Glutamatergic neuron (in vitro differentiated cells): ENCODE results near the gene MRPL21. TPM values are rescaled to one million over a fixed set of nuclear protein-coding genes. Genes with fewer than 3 reads are reported as not detected.

Experiments
- DNase-seq: peaks from one replicate; pipeline ENCODE4 v3.0.0; 2022
- H3K27ac Mint-ChIP-seq: one replicate; pipeline ENCODE4 v1.8.0; 2020; ENCODE audit warnings: mild to moderate bottlenecking, mixed read lengths, inconsistent platforms; ENCODE audit not compliant: unreplicated experiment
- H3K27me3 Mint-ChIP-seq: one replicate; pipeline ENCODE4 v1.8.0; 2020; ENCODE audit warnings: mild to moderate bottlenecking, moderate library complexity, mixed read lengths, inconsistent platforms; ENCODE audit not compliant: unreplicated experiment
- H3K36me3 Mint-ChIP-seq: one replicate; pipeline ENCODE4 v1.8.0; 2020; ENCODE audit warnings: mild to moderate bottlenecking, mixed read lengths, inconsistent platforms; ENCODE audit not compliant: unreplicated experiment
- H3K4me1 Mint-ChIP-seq: one replicate; pipeline ENCODE4 v1.8.0; 2020; ENCODE audit warnings: mild to moderate bottlenecking, low read depth, mixed read lengths, inconsistent platforms; ENCODE audit not compliant: unreplicated experiment
- H3K4me3 Mint-ChIP-seq: one replicate; pipeline ENCODE4 v1.8.0; 2020; ENCODE audit warnings: mild to moderate bottlenecking, mixed read lengths, inconsistent platforms; ENCODE audit not compliant: unreplicated experiment
- H3K9me3 Mint-ChIP-seq: one replicate; pipeline ENCODE4 v1.8.0; 2020; ENCODE audit warnings: mild to moderate bottlenecking, moderate library complexity, mixed read lengths, inconsistent platforms; ENCODE audit not compliant: unreplicated experiment
- total RNA-seq: library from RNA; stranded (reverse); fragmentation: NEBNext Ultra II Directional; extraction: Animal tissue kit (Norgen Biotek cat#: 25700); gene quantifications from one replicate; pipeline ENCODE4 v1.2.1, GENCODE V29; 2021; ENCODE audit not compliant: unreplicated experiment
- TF ChIP-seq, protein P1 (sequence below): fragments of 200-600 bp; sonication (generic); IDR thresholded peaks from one replicate; pipeline ENCODE4 v1.5.0; 2021; ENCODE audit not compliant: partially characterized antibody, unreplicated experiment

Gene MRPL21
- total RNA-seq, 1 donor from 2014 or later: 54.3 TPM

DNA sequence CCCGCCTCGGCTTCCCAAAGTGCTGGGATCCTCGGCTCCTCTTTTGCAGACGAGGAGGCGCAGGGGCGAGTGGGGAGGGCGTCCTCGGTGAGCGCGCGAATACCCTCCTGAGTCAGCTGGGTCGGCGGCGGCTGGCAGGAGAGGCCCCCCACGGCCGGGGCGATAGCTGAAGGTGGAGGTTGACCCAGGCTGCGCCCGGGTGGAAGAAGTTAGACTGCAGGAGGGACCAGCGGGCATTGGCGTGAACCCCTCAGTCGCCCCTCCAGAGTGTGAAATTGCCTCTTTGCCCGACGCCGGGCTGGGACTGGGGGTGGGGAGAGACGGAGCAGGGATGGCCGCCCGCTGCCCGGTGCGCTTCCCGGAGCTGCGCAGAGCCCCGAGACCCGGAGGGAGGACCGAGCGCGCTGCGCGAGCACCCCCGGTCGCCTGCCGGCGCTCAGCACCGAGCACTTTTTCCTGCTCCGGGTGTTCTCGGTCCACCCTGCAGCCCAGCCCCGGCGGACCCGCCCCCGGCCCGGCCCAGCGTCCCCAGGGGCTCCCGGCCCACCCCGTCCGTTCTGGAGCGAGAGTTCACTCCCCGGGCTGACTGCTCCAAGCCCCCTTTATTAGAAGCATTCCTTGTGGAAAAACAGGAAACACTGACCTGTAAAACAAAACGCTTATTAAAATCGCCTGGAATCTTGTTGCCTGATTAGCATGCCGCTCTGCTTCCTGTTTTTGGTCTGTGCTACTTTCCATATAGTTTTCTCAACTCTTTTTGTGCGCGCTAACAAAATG lies 48.2 kb downstream of the MRPL21 start:
- Mint-ChIP-seq H3K9me3 (peaks cover 2% of the 10 kb centered on the region), H3K4me3 (peak overlapping the region; percentile 46), H3K4me1 (no peaks in the 10 kb centered on the region), H3K27ac (no peak overlapping the region), H3K27me3 (peaks cover 18% of the 10 kb centered on the region), H3K36me3 (peaks cover 6% of the 10 kb centered on the region)
- DNase-seq: peak; percentile 35
- TF ChIP-seq, protein P1, sequence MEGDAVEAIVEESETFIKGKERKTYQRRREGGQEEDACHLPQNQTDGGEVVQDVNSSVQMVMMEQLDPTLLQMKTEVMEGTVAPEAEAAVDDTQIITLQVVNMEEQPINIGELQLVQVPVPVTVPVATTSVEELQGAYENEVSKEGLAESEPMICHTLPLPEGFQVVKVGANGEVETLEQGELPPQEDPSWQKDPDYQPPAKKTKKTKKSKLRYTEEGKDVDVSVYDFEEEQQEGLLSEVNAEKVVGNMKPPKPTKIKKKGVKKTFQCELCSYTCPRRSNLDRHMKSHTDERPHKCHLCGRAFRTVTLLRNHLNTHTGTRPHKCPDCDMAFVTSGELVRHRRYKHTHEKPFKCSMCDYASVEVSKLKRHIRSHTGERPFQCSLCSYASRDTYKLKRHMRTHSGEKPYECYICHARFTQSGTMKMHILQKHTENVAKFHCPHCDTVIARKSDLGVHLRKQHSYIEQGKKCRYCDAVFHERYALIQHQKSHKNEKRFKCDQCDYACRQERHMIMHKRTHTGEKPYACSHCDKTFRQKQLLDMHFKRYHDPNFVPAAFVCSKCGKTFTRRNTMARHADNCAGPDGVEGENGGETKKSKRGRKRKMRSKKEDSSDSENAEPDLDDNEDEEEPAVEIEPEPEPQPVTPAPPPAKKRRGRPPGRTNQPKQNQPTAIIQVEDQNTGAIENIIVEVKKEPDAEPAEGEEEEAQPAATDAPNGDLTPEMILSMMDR: no peak

DNA sequence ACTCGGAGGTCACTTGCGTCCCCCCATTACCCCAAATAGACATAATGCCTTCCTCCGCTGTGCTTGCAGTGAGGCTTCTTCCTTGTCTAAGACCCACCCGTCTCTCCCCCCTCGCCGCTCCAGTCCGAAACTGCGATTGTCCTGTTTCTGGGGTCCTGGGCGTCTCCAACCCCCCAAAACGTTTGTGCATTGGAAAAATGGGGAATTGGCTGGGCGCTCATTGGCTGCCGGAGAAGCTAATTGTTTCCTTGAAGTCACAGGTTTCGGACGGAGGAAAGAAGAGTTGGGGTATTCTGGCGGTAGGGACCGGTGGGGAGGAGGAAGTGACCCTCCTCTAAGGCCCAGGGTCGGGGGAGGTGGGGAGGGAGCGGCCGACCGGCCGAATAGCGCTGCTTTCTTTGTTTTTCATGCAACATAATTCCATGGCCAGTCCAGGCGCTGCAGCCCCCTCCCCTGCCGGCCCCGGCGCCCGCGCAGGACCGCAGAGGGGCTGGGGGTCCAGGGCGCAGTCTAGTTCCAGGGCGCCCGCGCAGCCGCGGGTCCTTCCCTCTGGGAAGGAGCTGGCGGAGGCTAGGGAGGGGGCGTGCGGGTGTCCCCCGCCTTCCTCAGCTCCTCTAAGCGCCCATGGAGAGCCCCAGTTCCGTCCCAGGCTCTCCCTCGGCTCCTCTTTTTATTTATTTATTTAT lies 49.2 kb downstream of the MRPL21 start:
- H3K27me3 Mint-ChIP-seq: peaks cover 18% of the 10 kb centered on the region
- DNase-seq: no peak
- H3K9me3 Mint-ChIP-seq: peaks cover 2% of the 10 kb centered on the region
- no peak overlapping the region for H3K27ac Mint-ChIP-seq
- H3K4me1 Mint-ChIP-seq: no peaks in the 10 kb centered on the region
- peak overlapping the region; percentile 67 for H3K4me3 Mint-ChIP-seq
- TF ChIP-seq, protein P1: no peak
- H3K36me3 Mint-ChIP-seq: peaks cover 6% of the 10 kb centered on the region

DNA sequence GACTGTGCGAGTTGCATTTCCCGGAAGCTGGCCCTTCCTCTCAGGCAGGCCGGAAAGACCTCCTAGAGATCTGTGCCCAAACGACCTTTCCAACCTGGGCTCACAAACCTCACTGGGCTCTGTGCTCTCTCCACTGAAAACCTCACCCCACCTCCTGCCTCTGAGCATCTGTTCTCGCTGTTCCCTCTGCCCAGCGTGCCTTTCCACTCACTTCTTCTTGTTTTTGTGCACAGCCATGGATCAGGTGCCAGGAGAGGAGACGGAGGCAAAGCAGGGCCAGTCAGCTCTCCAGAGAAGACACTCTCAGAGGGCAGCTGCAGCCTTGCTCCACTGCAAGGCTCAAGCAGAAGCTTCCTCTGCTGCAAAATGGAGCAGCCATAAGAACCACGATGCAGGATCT lies 51.0 kb downstream of the MRPL21 start:
- H3K27ac Mint-ChIP-seq: no peak overlapping the region
- H3K4me3 Mint-ChIP-seq: no peak overlapping the region
- no peaks in the 10 kb centered on the region for H3K4me1 Mint-ChIP-seq
- H3K9me3 Mint-ChIP-seq: peaks cover 2% of the 10 kb centered on the region
- TF ChIP-seq, protein P1: no peak
- no peak for DNase-seq
- peaks cover 6% of the 10 kb centered on the region for H3K36me3 Mint-ChIP-seq
- peaks cover 16% of the 10 kb centered on the region for H3K27me3 Mint-ChIP-seq

DNA sequence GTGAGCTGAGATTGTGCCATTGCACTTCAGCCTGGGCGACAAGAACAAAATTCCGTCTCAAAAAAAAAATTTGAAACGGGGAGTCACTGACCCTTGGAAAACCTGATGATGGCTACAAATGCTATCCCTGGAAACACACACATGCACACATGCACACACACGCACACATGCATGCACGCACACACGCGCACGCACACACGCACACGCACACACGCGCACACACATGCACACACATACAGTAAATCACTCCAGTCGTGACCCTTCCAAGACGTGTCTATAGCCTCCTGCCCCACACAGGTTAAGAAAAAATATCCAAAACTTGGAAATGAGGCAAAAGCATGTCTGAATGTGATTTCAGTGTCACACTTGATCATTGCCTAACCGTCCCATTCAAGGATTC lies 55.2 kb downstream of the MRPL21 start:
- TF ChIP-seq, protein P1: no peak
- peaks cover 14% of the 10 kb centered on the region for H3K27me3 Mint-ChIP-seq
- no peak for DNase-seq
- H3K27ac Mint-ChIP-seq: no peak overlapping the region
- H3K9me3 Mint-ChIP-seq: peaks cover 2% of the 10 kb centered on the region
- no peak overlapping the region for H3K4me3 Mint-ChIP-seq
- H3K36me3 Mint-ChIP-seq: peaks cover 4% of the 10 kb centered on the region
- H3K4me1 Mint-ChIP-seq: peaks cover 2% of the 10 kb centered on the region

DNA sequence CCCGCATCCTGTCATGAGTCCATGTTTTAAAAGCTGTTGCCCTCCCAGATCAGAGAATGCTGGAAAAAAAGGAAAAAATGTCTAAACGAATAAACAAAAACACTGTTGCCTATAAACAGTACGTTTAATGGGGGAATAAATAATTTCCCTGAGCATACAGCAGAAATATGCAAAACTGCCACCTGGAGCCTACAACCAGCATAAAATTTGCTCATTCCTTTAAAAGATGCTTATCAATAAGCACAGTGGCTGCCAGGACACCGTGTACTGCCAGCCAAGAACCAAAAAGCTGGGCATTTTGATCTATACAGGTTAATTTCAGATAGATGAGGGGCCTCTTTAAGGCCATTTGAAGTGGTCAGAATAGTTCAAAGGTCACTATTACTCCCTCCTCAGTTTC lies 56.2 kb downstream of the MRPL21 start:
- Mint-ChIP-seq H3K27me3 (peaks cover 13% of the 10 kb centered on the region), H3K9me3 (peaks cover 2% of the 10 kb centered on the region), H3K27ac (no peak overlapping the region), H3K36me3 (peaks cover 4% of the 10 kb centered on the region), H3K4me3 (no peak overlapping the region), H3K4me1 (peaks cover 2% of the 10 kb centered on the region)
- no peak for DNase-seq
- TF ChIP-seq, protein P1: no peak
